ENCODE results near the gene DEF6. TPM values are rescaled to one million over a fixed set of nuclear protein-coding genes. Genes with fewer than 3 reads are reported as not detected.

Gene DEF6
- total RNA-seq = 0.13 and 0.65 TPM in 2 replicates

GRCh38 chr6:35297601-35298481, at the start of gene DEF6:
TSS of gene DEF6 (plus strand) at chr6:35297818. CDS start at chr6:35297857, 39 bp downstream.

GRCh38 chr6:35259194-35259947, 38.2 kb upstream of the DEF6 start, which contains the start of gene ZNF76:
TSS of gene ZNF76 (plus strand) at chr6:35259735. CDS start at chr6:35281152, 21,417 bp downstream.

GRCh38 chr6:35342258-35343091, 44.9 kb downstream of the DEF6 start, which contains the start of gene PPARD:
TSS of gene PPARD (plus strand) at chr6:35342558. CDS start at chr6:35411088, 68,530 bp downstream.

Other genes starting within 250 kb of the DEF6 start
- gene TCP11, start 156.5 kb upstream of the DEF6 start, total RNA-seq = 0.07 TPM in 1 of 2 replicates, not detected in the other
- 0.40 and 0.72 TPM in 2 replicates for gene SCUBE3, start 83.9 kb upstream of the DEF6 start, total RNA-seq
- gene ZNF76, start 38.1 kb upstream of the DEF6 start, total RNA-seq = 13.2 and 17.4 TPM in 2 replicates
- 5.2 and 6.6 TPM in 2 replicates for gene PPARD, start 44.7 kb downstream of the DEF6 start, total RNA-seq
- 6.9 and 8.5 TPM in 2 replicates for gene FANCE, start 154.5 kb downstream of the DEF6 start, total RNA-seq
- 1,176 and 1,523 TPM in 2 replicates for gene RPL10A, start 170.6 kb downstream of the DEF6 start, total RNA-seq
- 0.27 and 0.36 TPM in 2 replicates for gene TEAD3, start 199.3 kb downstream of the DEF6 start, total RNA-seq
- not detected in 2 replicates for gene TULP1, start 215.1 kb downstream of the DEF6 start, total RNA-seq

All from thoracic aorta endothelial cell (primary cell).